HUES64 (cell line): ENCODE measurements around the gene KAZN.

Experiments used
- H3K27ac ChIP-seq: 2 replicates; pipeline ENCODE4 v1.7.0; 2013; ENCODE audit warnings: low read depth, low read length, inconsistent platforms
- H3K27me3 ChIP-seq: 2 replicates; pipeline ENCODE4 v1.6.1; 2013; ENCODE audit warnings: mild to moderate bottlenecking, low read length; ENCODE audit not compliant: insufficient read depth
- H3K36me3 ChIP-seq: 2 replicates; pipeline ENCODE4 v1.6.1; 2013; ENCODE audit warnings: mild to moderate bottlenecking, low read length; ENCODE audit not compliant: insufficient read depth
- H3K4me1 ChIP-seq: 2 replicates; pipeline ENCODE4 v1.6.1; 2013; ENCODE audit warnings: mild to moderate bottlenecking, low read length, moderate library complexity; ENCODE audit not compliant: insufficient read depth
- H3K4me3 ChIP-seq: 2 replicates; pipeline ENCODE4 v1.5.1; 2013; ENCODE audit warnings: mild to moderate bottlenecking, low read length, moderate library complexity
- H3K9ac ChIP-seq: 2 replicates; pipeline ENCODE4 v1.6.1; 2013; ENCODE audit warnings: mild to moderate bottlenecking, low read depth, low read length
- H3K9me3 ChIP-seq: 2 replicates; pipeline ENCODE4 v1.6.1; 2013; ENCODE audit warnings: low read depth, low read length; ENCODE audit not compliant: insufficient read depth
- WGBS: fragments of 150-250, 120-280 bp; methylation state at CpG from one replicate; pipeline ENCODE4 v1.1.7; 2013; ENCODE audit warnings: missing lambda C conversion rate; 5-methylcytosine and 5-hydroxymethylcytosine counted together

The KAZN gene

DNA sequence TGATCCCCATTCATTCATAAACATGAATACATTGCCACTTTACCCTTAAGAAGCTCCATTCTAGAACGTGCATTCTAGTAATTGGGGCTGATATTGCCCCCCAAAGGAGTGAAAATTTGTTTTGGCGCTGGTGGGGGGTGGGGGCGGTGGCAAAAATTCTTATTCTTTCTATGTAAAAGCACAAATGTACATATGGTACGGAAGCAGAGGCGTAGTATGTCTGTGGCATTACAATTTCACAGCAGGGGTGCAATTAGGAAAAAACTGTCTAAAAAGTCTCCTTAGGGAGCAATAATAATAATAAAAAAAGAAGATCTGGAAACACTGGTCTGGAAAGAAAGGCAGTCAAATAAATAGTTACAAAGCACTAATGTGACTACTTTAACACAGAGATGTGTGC, 514.7 kb downstream of the KAZN start:
- no peak overlapping the region for H3K27ac ChIP-seq
- 81% methylated on average over 5 of the region's 5 CpGs for WGBS
- no peak overlapping the region for H3K4me3 ChIP-seq

DNA sequence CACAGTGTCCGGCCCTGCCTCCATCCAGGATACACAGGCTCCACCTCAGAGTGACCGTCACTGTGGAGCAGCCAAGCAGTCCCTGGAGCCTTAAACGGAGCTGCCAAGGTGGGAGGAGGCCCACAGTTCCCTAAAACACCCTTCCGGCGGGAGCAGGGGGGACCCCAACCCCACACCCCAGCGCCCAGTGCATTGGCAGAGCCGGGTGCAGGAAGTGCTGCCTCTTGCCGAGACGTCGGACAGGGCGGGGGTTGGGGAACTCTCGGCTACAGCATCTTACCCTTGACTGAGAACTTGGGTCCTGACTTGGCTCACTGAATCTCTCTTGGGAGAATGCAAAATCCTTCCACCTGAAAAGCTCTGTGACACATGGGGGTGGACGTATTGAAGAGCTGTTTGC, 516.4 kb downstream of the KAZN start:
- 88% methylated on average over 13 of the region's 13 CpGs for WGBS
- Histone ChIP-seq H3K4me1 (peaks cover 18% of the 10 kb centered on the region; the same call in 1 of the 2 replicates), H3K36me3 (no peaks in the 10 kb centered on the region), H3K27ac (no peak overlapping the region), H3K9me3 (no peaks in the 10 kb centered on the region), H3K9ac (no peak overlapping the region), H3K4me3 (no peak overlapping the region), H3K27me3 (0 out of 2 replicates have a peak, but pooled peaks cover 2% of the 10 kb centered on the region)

More for the DNA sequence above, 514.7 kb downstream of the KAZN start:
- H3K4me1 ChIP-seq = peaks cover 20% of the 10 kb centered on the region; the same call in 1 of the 2 replicates
- 0 out of 2 replicates have a peak, but pooled peaks cover 2% of the 10 kb centered on the region for H3K27me3 ChIP-seq
- no peaks in the 10 kb centered on the region for H3K36me3 ChIP-seq
- H3K9ac ChIP-seq = no peak overlapping the region
- no peaks in the 10 kb centered on the region for H3K9me3 ChIP-seq

DNA sequence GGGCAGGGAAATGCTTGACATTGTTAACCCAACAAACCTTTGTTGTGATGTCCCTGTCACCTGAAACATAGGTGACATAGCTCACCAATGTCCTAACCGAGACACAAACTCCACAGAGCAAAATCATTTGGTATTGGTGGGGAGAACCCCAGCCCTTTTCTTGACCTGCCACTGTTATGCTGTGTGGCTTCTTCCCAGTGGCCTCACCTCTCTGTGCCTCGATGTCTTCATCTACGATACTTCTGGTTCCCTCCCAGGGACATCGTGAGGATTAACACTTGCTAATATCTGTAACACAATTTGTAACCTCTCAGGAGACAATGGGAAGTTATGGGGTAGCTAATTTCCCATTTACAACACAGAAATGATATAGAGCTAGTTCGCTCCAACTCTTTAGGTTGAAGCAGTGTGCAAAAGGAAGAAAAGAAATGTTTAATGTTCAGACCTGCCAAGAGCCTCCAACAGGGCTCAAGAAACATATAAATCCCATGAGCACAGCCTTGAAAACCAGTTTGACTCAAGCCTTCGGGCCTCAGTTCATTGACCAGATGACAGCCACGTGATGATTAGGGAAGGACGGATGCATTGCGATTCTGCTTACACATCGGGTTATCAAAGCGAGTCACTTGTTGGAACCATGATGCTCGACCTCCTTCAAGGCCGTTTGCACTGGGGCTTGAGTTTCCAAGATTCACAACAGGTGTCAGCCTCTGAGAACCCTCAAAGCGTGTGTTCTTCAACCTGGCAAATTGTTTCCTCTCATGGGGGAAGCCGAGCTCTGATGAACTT, 517.3 kb downstream of the KAZN start:
- WGBS = 95% methylated on average over 15 of the region's 15 CpGs
- no peaks in the 10 kb centered on the region for H3K36me3 ChIP-seq
- no peak overlapping the region for H3K9ac ChIP-seq
- H3K9me3 ChIP-seq = no peaks in the 10 kb centered on the region
- no peak overlapping the region for H3K27ac ChIP-seq
- H3K4me1 ChIP-seq = peaks cover 15% of the 10 kb centered on the region; the same call in 1 of the 2 replicates
- 0 out of 2 replicates have a peak, but pooled peaks cover 2% of the 10 kb centered on the region for H3K27me3 ChIP-seq
- no peak overlapping the region for H3K4me3 ChIP-seq

DNA sequence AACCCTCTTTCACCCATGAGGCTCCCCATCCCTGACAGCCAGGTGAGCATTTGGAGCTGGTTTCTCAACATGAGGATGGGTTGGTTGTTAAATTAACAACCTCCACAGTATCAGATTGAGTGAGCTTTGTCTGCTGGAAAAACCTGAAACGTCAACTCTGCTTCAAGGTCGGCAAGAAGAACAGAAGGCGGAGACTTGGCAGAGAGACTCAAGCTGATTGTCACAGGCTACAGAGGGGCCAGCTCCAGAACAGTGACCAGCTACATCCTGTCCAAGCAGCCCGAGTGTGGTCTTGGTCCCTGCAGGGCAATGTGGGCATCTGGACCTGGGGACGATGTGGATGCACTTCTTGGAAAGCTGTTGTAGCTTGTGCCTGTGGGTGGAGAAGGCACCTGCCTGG, 518.5 kb downstream of the KAZN start:
- WGBS = 79% methylated on average over 5 of the region's 5 CpGs

DNA sequence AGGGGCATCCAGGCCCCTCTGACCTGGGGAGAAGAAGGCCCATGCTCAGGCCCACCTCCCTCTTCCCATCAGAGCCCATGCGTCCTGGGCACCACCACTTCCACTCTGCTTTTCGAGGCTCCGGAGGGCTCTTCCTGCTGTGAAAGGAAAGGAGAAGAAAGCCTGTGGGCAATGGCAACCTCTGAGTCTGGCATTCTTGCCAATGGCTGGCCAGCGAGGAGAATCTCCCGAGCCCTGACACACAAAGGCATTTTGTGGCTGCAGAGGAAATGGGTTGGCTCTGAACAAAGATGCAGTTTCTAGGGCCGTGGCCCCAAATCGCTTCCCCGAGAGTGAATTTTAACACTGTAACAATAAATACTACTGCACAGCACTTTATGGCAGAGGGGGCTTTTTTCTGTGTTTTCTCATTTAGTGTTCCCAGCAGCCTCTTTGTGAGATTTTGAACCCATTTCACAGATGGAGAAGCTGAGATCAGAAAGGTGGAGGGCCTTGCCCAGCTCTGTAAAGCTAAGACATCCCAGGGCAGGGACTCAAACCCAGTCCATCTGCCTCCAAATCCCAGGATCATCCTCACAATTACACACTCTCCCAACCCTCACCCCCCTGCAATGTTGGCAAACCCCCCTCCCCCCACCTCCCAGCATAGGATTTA, 519.3 kb downstream of the KAZN start:
- Histone ChIP-seq H3K27me3 (0 out of 2 replicates have a peak, but pooled peaks cover 2% of the 10 kb centered on the region), H3K36me3 (no peaks in the 10 kb centered on the region), H3K4me1 (peaks cover 3% of the 10 kb centered on the region; the same call in 1 of the 2 replicates), H3K9me3 (no peaks in the 10 kb centered on the region), H3K9ac (no peak overlapping the region), H3K4me3 (no peak overlapping the region), H3K27ac (no peak overlapping the region)
- 80% methylated on average over 8 of the region's 8 CpGs for WGBS

More for the DNA sequence above, 518.5 kb downstream of the KAZN start:
- H3K27me3 ChIP-seq = 0 out of 2 replicates have a peak, but pooled peaks cover 2% of the 10 kb centered on the region
- no peak overlapping the region for H3K9ac ChIP-seq
- no peaks in the 10 kb centered on the region for H3K36me3 ChIP-seq
- no peak overlapping the region for H3K27ac ChIP-seq
- H3K4me1 ChIP-seq = peaks cover 11% of the 10 kb centered on the region; the same call in 1 of the 2 replicates
- H3K4me3 ChIP-seq = no peak overlapping the region
- H3K9me3 ChIP-seq = no peaks in the 10 kb centered on the region

DNA sequence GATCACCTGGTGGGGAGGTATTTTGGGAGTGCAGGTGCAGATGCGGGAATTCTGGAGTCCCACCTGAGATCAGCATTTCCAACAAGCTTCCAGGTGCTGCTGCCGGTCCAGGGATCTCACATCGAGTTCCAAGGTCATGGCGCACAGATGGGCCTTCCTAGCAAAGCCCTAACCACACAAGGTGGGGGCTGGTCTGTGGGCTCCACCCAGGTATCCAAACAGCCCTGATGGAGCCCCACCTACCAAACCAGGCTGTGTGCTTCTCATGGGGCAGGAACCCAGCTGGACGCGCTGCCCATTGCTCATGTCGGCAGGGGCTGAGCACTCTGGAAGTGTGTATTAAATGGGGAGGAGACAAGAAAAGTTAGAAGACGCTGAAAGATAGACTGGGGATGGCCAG, 520.1 kb downstream of the KAZN start:
- H3K9me3 ChIP-seq = no peaks in the 10 kb centered on the region
- H3K4me3 ChIP-seq = no peak overlapping the region
- no peaks in the 10 kb centered on the region for H3K4me1 ChIP-seq
- no peak overlapping the region for H3K9ac ChIP-seq
- no peak overlapping the region for H3K27ac ChIP-seq
- H3K27me3 ChIP-seq = 0 out of 2 replicates have a peak, but pooled peaks cover 2% of the 10 kb centered on the region
- WGBS = 94% methylated on average over 8 of the region's 8 CpGs
- H3K36me3 ChIP-seq = no peaks in the 10 kb centered on the region

DNA sequence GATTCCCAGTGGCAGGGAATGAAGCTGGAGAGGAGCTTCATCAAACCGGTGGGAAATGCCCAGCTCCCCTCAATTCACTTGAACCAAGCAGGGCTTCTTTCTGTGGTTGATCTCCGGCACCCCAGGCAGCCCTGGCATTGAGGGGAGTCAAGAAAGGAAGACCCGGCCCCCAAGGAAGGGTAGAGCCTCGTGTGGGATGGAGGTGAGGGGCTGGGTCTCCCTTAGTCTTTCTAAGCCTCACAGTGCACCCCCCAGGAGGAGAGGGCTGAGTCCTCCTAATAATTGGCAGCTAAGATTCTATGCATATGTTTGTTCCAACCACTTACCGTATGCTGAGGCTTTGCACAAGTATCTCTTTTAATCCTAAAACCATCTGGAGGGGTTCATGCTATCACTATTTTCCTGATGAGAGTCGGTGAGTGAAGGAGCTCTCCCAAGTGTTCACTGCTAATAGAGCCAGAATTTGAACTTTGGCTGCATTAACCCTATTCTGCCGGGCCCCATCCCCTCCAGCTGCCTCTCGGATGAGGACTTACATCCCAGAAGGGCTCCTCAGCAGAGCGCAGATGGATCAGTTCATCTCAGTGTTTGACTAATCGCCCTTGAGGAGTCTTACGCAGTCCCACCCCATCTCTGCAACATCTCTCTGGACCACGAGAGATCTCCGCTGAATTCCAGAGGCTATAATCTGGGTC, 521.9 kb downstream of the KAZN start:
- Histone ChIP-seq H3K36me3 (no peaks in the 10 kb centered on the region), H3K9me3 (no peaks in the 10 kb centered on the region), H3K27ac (no peak overlapping the region), H3K9ac (no peak overlapping the region), H3K27me3 (0 out of 2 replicates have a peak, but pooled peaks cover 2% of the 10 kb centered on the region), H3K4me1 (no peaks in the 10 kb centered on the region), H3K4me3 (no peak overlapping the region)
- WGBS = 94% methylated on average over 13 of the region's 13 CpGs

DNA sequence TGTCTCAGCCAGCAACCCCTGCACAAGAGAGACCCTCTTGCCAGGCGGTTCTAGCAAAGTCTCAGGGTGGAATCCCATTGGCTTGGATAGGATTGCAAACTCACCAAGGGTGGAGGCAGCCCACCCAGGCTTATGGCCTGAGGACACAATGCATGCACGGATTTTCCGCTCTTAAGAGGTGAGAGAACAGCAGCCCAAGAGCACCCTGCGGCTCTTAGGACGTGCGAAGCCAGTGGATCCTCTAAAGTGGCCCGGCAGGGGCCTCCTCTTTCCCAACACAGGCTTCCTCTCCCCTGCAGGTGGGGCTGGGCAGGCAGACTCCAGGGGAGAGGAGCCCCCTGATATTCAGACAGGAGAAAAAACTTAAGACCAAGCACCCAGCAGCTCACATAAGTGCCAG, 523.8 kb downstream of the KAZN start:
- Histone ChIP-seq H3K4me1 (no peaks in the 10 kb centered on the region), H3K36me3 (no peaks in the 10 kb centered on the region)

DNA sequence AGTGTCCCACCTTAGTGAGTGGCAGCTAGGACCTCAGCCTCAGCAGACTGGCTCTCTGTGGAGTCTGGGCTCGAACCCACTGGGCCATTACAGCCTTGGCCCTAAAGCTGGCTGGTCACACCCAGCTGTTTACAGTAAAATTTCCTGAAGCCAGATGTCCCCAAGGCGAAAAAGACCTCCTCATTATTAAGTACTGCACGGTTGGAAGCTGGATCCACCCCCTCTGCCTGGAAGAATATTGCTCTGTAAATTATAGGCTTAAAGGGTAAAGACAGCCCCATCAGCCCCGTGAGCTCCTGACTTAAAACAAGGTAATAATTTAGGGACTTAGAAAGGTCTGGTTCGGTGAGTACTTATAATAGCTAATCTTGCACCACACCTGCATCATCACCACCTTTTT, 524.8 kb downstream of the KAZN start:
- Histone ChIP-seq H3K9ac (no peak overlapping the region), H3K27me3 (no peaks in the 10 kb centered on the region), H3K4me1 (no peaks in the 10 kb centered on the region), H3K4me3 (no peak overlapping the region), H3K36me3 (no peaks in the 10 kb centered on the region), H3K9me3 (no peaks in the 10 kb centered on the region), H3K27ac (no peak overlapping the region)
- 85% methylated on average over 5 of the region's 5 CpGs for WGBS

More for the DNA sequence above, 523.8 kb downstream of the KAZN start:
- H3K9ac ChIP-seq = no peak overlapping the region
- no peak overlapping the region for H3K4me3 ChIP-seq
- WGBS = 53% methylated on average over 7 of the region's 7 CpGs
- H3K9me3 ChIP-seq = no peaks in the 10 kb centered on the region
- no peaks in the 10 kb centered on the region for H3K27me3 ChIP-seq
- no peak overlapping the region for H3K27ac ChIP-seq

DNA sequence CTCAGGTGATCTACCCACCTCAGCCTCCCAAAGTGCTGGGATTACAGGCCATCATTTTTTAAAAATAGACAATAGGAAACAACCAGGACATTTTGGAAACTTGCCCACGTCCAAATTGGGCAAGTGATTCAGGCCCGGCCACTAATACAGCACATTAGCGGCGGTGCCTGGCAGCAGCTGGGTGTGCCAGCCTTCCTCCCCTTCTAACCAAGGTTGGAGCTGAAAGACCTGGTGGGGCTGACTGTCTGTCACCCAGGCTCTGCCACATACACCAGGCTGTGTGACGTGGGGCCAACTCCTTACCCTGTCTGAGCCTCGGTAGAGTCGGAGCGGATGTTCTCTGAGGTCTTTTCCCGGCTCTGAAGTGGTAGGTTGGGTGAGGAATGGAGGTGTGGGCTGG, 525.4 kb downstream of the KAZN start:
- no peak overlapping the region for H3K27ac ChIP-seq
- no peak overlapping the region for H3K4me3 ChIP-seq
- H3K27me3 ChIP-seq = no peaks in the 10 kb centered on the region
- H3K9ac ChIP-seq = no peak overlapping the region
- H3K4me1 ChIP-seq = no peaks in the 10 kb centered on the region
- H3K36me3 ChIP-seq = no peaks in the 10 kb centered on the region
- 96% methylated on average over 9 of the region's 9 CpGs for WGBS
- H3K9me3 ChIP-seq = no peaks in the 10 kb centered on the region
